Gastroesophageal sphincter (tissue), 3 donors: ENCODE data around the gene UBL4A.

Source experiments
- CTCF ChIP-seq, 4 experiments: fragments of 200-600 bp in 2 of 4; fragments of 450-650 bp in 2 of 4; sonication (generic) in 1 of 4; IDR thresholded peaks; one replicate each; pipeline ENCODE4 v1.5.1; 2017 to 2019; ENCODE audit warnings: antibody characterized with exemption in 4 of 4, mild to moderate bottlenecking in 2 of 4, moderate library complexity in 2 of 4
- EP300 ChIP-seq: sonication (generic); formaldehyde crosslinking; IDR thresholded peaks from one replicate; pipeline ENCODE4 v1.6.1; 2017; ENCODE audit warnings: antibody characterized with exemption, mild to moderate bottlenecking
- POLR2A ChIP-seq, 2 donors: fragments of 450-650 bp; IDR thresholded peaks; one replicate each; pipeline ENCODE4 v1.6.1; 2017; ENCODE audit warnings: antibody characterized with exemption in 2 of 2, mild to moderate bottlenecking in 2 of 2, moderate library complexity in 1 of 2
- POLR2AphosphoS5 ChIP-seq: sonication (generic); formaldehyde crosslinking; IDR thresholded peaks from one replicate; pipeline ENCODE4 v1.6.1; 2017; ENCODE audit warnings: antibody characterized with exemption

GRCh38 chrX:154473683-154474082 is 12.7 kb downstream of the UBL4A start:
- no peak for TF ChIP-seq CTCF (IDR thresholded peaks at IDR 0.05)
- no peak for TF ChIP-seq EP300
- no peak for TF ChIP-seq POLR2A (IDR thresholded peaks at IDR 0.05)
- no peak for TF ChIP-seq POLR2AphosphoS5
